ENCODE results near the gene ACSL6. TPM values are rescaled to one million over a fixed set of nuclear protein-coding genes. Genes with fewer than 3 reads are reported as not detected.
A peak's percentile ranks its signal among the peaks of the same experiment; 100 is the strongest.

The ACSL6 gene
- total RNA-seq, 1 donor from 2014 or later: under 0.01 TPM

DNA sequence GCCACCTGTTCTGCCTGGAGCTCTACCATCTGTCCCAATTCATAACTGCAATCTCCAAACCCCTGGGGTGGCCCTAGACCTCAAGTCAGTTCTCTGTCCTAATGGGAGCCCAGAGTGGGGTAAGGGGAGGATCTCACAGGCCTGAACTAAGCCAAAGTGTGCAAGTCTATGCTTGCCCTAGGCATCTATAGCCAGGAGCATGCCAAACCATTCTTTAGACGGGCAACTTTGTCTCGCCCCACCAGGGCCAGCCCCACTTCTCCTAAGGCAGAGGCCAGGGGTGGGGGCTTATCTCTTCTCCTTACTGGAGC is 3.3 kb downstream of the ACSL6 start:
- Histone ChIP-seq H3K4me3 (ENCODE audit: low read depth, low read length) (no peak overlapping the region), H3K27me3 (ENCODE audit: control insufficient read depth, insufficient read depth, low read length) (peaks cover 39% of the 10 kb centered on the region), H3K36me3 (ENCODE audit: control insufficient read depth, insufficient read depth, low read length) (no peaks in the 10 kb centered on the region)
- DNase-seq (ENCODE audit: low read depth): no peak
- TF ChIP-seq CTCF (IDR thresholded peaks at IDR 0.05; ENCODE audit: insufficient read depth, low read length, poor library complexity, severe bottlenecking): no peak

DNA sequence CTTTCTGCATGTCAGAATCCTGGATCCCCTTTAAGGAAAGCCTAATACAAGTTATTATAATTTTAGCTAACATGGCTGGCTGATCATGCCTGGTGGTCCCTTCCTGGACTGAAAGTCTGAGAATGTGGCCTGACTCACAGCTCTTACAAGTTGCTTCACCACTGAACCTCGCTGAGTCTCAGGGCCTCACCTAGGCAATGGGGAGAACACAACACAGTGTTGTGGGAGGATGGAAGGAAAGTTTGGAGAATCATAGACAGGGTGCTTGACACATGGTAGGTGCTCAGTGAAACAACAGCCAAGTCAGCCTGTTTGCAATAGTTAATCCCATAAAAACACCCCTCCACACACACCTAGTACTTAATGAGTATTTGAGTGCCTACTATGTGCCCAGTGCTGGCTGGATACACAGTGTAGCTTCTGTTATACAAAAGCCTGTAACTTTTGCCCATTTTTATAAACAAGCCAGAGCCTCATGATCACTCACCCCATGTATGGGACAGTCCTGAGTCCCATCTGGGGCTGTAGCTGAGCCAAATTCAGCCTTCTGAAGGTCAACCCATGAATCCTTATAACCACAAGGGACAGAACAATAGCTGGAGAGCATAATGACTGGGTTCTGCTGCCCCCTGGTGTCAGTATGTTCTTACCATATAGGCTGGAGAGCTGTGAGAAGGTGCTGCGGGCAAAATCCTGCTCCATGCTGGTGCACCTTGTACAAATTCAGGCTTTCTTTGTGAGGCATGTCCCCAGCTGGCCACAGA is 3.9 kb downstream of the ACSL6 start:
- peak; percentile 66 for TF ChIP-seq CTCF (IDR thresholded peaks at IDR 0.05; ENCODE audit: insufficient read depth, low read length, poor library complexity, severe bottlenecking)
- peaks cover 36% of the 10 kb centered on the region for H3K27me3 ChIP-seq (ENCODE audit: control insufficient read depth, insufficient read depth, low read length)
- H3K4me3 ChIP-seq (ENCODE audit: low read depth, low read length): no peak overlapping the region
- H3K36me3 ChIP-seq (ENCODE audit: control insufficient read depth, insufficient read depth, low read length): no peaks in the 10 kb centered on the region
- peak; percentile 34 for DNase-seq (ENCODE audit: low read depth)

GRCh38 chr5:132006331-132007120 is 4.9 kb downstream of the ACSL6 start:
- H3K27me3 ChIP-seq (ENCODE audit: control insufficient read depth, insufficient read depth, low read length): peaks cover 27% of the 10 kb centered on the region
- H3K36me3 ChIP-seq (ENCODE audit: control insufficient read depth, insufficient read depth, low read length): no peaks in the 10 kb centered on the region
- no peak for TF ChIP-seq CTCF (IDR thresholded peaks at IDR 0.05; ENCODE audit: insufficient read depth, low read length, poor library complexity, severe bottlenecking)
- no peak overlapping the region for H3K4me3 ChIP-seq (ENCODE audit: low read depth, low read length)
- no peak for DNase-seq (ENCODE audit: low read depth)

GRCh38 chr5:132005591-132005990 is 5.9 kb downstream of the ACSL6 start:
- DNase-seq (ENCODE audit: low read depth): no peak
- TF ChIP-seq CTCF (IDR thresholded peaks at IDR 0.05; ENCODE audit: insufficient read depth, low read length, poor library complexity, severe bottlenecking): no peak
- H3K4me3 ChIP-seq (ENCODE audit: low read depth, low read length): no peak overlapping the region

GRCh38 chr5:132003982-132004381 is 7.5 kb downstream of the ACSL6 start:
- peaks cover 2% of the 10 kb centered on the region for H3K27me3 ChIP-seq (ENCODE audit: control insufficient read depth, insufficient read depth, low read length)
- H3K36me3 ChIP-seq (ENCODE audit: control insufficient read depth, insufficient read depth, low read length): no peaks in the 10 kb centered on the region
- no peak for DNase-seq (ENCODE audit: low read depth)
- H3K4me3 ChIP-seq (ENCODE audit: low read depth, low read length): no peak overlapping the region
- no peak for TF ChIP-seq CTCF (IDR thresholded peaks at IDR 0.05; ENCODE audit: insufficient read depth, low read length, poor library complexity, severe bottlenecking)

More at GRCh38 chr5:132005591-132005990, 5.9 kb downstream of the ACSL6 start:
- Histone ChIP-seq H3K36me3 (ENCODE audit: control insufficient read depth, insufficient read depth, low read length) (no peaks in the 10 kb centered on the region), H3K27me3 (ENCODE audit: control insufficient read depth, insufficient read depth, low read length) (peaks cover 18% of the 10 kb centered on the region)
